Left renal pelvis (tissue), 4 donors: ENCODE measurements around the gene TOB1. TPM values are rescaled to one million over a fixed set of nuclear protein-coding genes. Genes with fewer than 3 reads are reported as not detected.

Experiments
- polyA plus RNA-seq, 4 donors: library from polyadenylated mRNA; unstranded; fragments of 120-200 nt; gene quantifications; one replicate each; pipeline ENCODE4 v1.2.1, GENCODE V29; 2013; ENCODE audit not compliant: insufficient read length in 4 of 4

The TOB1 gene
- polyA plus RNA-seq, 4 donors: 45.2 to 70.8 (median 47.9) TPM

Other genes with a start within 250 kb of the TOB1 start
- gene ABCC3, start 231.5 kb downstream of the TOB1 start, polyA plus RNA-seq: 10 to 100 TPM in 2 of 4 donors, 1 to 10 TPM in 1, under 1 TPM in 1; 0.63 to 12.2 (median 7.8) TPM
- gene ANKRD40, start 158.4 kb downstream of the TOB1 start, polyA plus RNA-seq: 10 to 100 TPM; 46.3 to 48.6 (median 47.2) TPM
- 100 to 1,000 TPM; 490 to 744 (median 572) TPM for gene LUC7L3, start 146.8 kb downstream of the TOB1 start, polyA plus RNA-seq
- gene ANKRD40CL, start 98.8 kb downstream of the TOB1 start, polyA plus RNA-seq: under 1 TPM in 3 of 4 donors, not detected in 1; 0.17 to 0.60 (median 0.35) TPM
- 10 to 100 TPM in 1 of 4 donors, 1 to 10 TPM in 3; 1.3 to 12.5 (median 1.4) TPM for gene WFIKKN2, start 30.8 kb downstream of the TOB1 start, polyA plus RNA-seq